HEK293 (cell line): ENCODE data around the gene PAQR5.

Experiments used
- CTCF ChIA-PET: fragments of 350-600 bp; formaldehyde crosslinking; extraction: SDS; loops from one replicate; lab custom pipeline; 2021; ENCODE audit warnings: antibody characterized with exemption; lab: Yijun Ruan, JAX
- POLR2A ChIA-PET: fragments of 300-600 bp; formaldehyde crosslinking; extraction: SDS; loops from one replicate; lab custom pipeline; 2020; ENCODE audit warnings: antibody characterized with exemption, inconsistent platforms; lab: Yijun Ruan, JAX
- H3K27ac ChIP-seq: fragments of 200-500 bp; sonication (Bioruptor generic); 2 replicates; pipeline ENCODE4 v1.5.1; 2014; ENCODE audit warnings: low read depth, low read length, control low read depth, inconsistent platforms; ENCODE audit errors: extremely low read depth
- H3K36me3 ChIP-seq, 2 experiments: fragments of 200-500 bp in 1 of 2; sonication (Bioruptor generic) in 1 of 2; 1 replicate in 1 of 2; 2 replicates in 1 of 2; pipeline ENCODE4 v1.5.1; 2014 to 2017; ENCODE audit warnings: inconsistent platforms in 2 of 2, low read length in 2 of 2; ENCODE audit not compliant: control insufficient read depth in 2 of 2, insufficient read depth in 1 of 2
- H3K4me1 ChIP-seq: fragments of 200-500 bp; sonication (Bioruptor generic); 2 replicates; pipeline ENCODE4 v1.5.1; 2014; ENCODE audit warnings: mild to moderate bottlenecking, low read length, inconsistent platforms; ENCODE audit not compliant: control insufficient read depth, insufficient read depth
- H3K4me3 ChIP-seq: 2 replicates; pipeline ENCODE4 v1.5.1; 2011; ENCODE audit warnings: low read depth, mild to moderate bottlenecking, control low read depth, low read length, moderate library complexity
- H3K9me3 ChIP-seq: fragments of 200-500 bp; sonication (Bioruptor generic); 2 replicates; pipeline ENCODE4 v1.5.1; 2014; ENCODE audit warnings: low read depth, low read length, inconsistent platforms; ENCODE audit not compliant: control insufficient read depth, insufficient read depth
- ATF2 ChIP-seq: fragments of 450-650 bp; formaldehyde crosslinking; IDR thresholded peaks from 2 replicates; pipeline ENCODE4 v1.5.1; 2016; ENCODE audit warnings: missing biosample characterization, missing genetic modification characterization, low read depth
- PATZ1 ChIP-seq: fragments of 450-650 bp; formaldehyde crosslinking; IDR thresholded peaks from 2 replicates; pipeline ENCODE4 v1.5.1; 2016; ENCODE audit warnings: missing biosample characterization, missing genetic modification characterization
- RBAK ChIP-seq: fragments of 450-650 bp; formaldehyde crosslinking; IDR thresholded peaks from 2 replicates; pipeline ENCODE4 v1.5.1; 2016; ENCODE audit warnings: missing biosample characterization, missing genetic modification characterization
- SETDB1 ChIP-seq: IDR thresholded peaks from one replicate; pipeline ENCODE4 v1.6.1; 2017; ENCODE audit warnings: mild to moderate bottlenecking, low read length, moderate library complexity, mixed read lengths; ENCODE audit not compliant: insufficient read length
- TSHZ1 ChIP-seq: fragments of 450-650 bp; formaldehyde crosslinking; IDR thresholded peaks from 2 replicates; pipeline ENCODE4 v1.5.1; 2016; ENCODE audit warnings: missing biosample characterization, missing genetic modification characterization, borderline replicate concordance
- ZBTB10 ChIP-seq: fragments of 450-650 bp; formaldehyde crosslinking; IDR thresholded peaks from 2 replicates; pipeline ENCODE4 v1.5.1; 2016; ENCODE audit warnings: missing biosample characterization, missing genetic modification characterization
- ZFHX2 ChIP-seq: fragments of 450-650 bp; formaldehyde crosslinking; conservative IDR thresholded peaks from 2 replicates; pipeline ENCODE4 v1.5.1; 2016; ENCODE audit warnings: missing biosample characterization, missing genetic modification characterization
- ZNF148 ChIP-seq: fragments of 450-650 bp; formaldehyde crosslinking; IDR thresholded peaks from 2 replicates; pipeline ENCODE4 v1.5.0; 2017; ENCODE audit warnings: missing biosample characterization, missing genetic modification characterization, borderline replicate concordance
- ZNF169 ChIP-seq: fragments of 450-650 bp; formaldehyde crosslinking; IDR thresholded peaks from 2 replicates; pipeline ENCODE4 v1.5.1; 2016; ENCODE audit warnings: missing biosample characterization, missing genetic modification characterization
- ZNF211 ChIP-seq: fragments of 450-650 bp; formaldehyde crosslinking; IDR thresholded peaks from 2 replicates; pipeline ENCODE4 v1.5.1; 2016; ENCODE audit warnings: low read depth, missing biosample characterization, missing genetic modification characterization
- ZNF23 ChIP-seq: fragments of 450-650 bp; formaldehyde crosslinking; IDR thresholded peaks from 2 replicates; pipeline ENCODE4 v1.5.1; 2016; ENCODE audit warnings: missing biosample characterization, missing genetic modification characterization, borderline replicate concordance
- ZNF26 ChIP-seq: fragments of 450-650 bp; formaldehyde crosslinking; IDR thresholded peaks from 2 replicates; pipeline ENCODE4 v1.5.1; 2016; ENCODE audit warnings: missing biosample characterization, missing genetic modification characterization
- ZNF280C ChIP-seq: fragments of 450-650 bp; formaldehyde crosslinking; IDR thresholded peaks from 2 replicates; pipeline ENCODE4 v1.5.1; 2016; ENCODE audit warnings: missing biosample characterization, missing genetic modification characterization
- ZNF560 ChIP-seq: fragments of 450-650 bp; formaldehyde crosslinking; IDR thresholded peaks from 2 replicates; pipeline ENCODE4 v1.5.1; 2017; ENCODE audit warnings: missing biosample characterization, missing genetic modification characterization, borderline replicate concordance
- ZNF629 ChIP-seq: fragments of 450-650 bp; formaldehyde crosslinking; IDR thresholded peaks from 2 replicates; pipeline ENCODE4 v1.5.1; 2017; ENCODE audit warnings: missing biosample characterization, missing genetic modification characterization
- ZNF660 ChIP-seq: fragments of 450-650 bp; IDR thresholded peaks from 2 replicates; pipeline ENCODE4 v1.5.1; 2018; ENCODE audit warnings: missing biosample characterization, mild to moderate bottlenecking, missing genetic modification characterization
- ZNF664 ChIP-seq: fragments of 450-650 bp; formaldehyde crosslinking; IDR thresholded peaks from 2 replicates; pipeline ENCODE4 v1.5.1; 2016; ENCODE audit warnings: missing biosample characterization, missing genetic modification characterization
- ZNF677 ChIP-seq: fragments of 450-650 bp; IDR thresholded peaks from 2 replicates; pipeline ENCODE4 v1.5.0; 2018; ENCODE audit warnings: missing biosample characterization, mild to moderate bottlenecking, missing genetic modification characterization, moderate library complexity
- ZNF830 ChIP-seq: fragments of 450-650 bp; IDR thresholded peaks from 2 replicates; pipeline ENCODE4 v1.5.0; 2018; ENCODE audit warnings: missing biosample characterization, missing genetic modification characterization, low read depth, mild to moderate bottlenecking, moderate library complexity

Gene PAQR5

GRCh38 chr15:69282104-69282743, 16.5 kb upstream of the PAQR5 start (continued):
- no peak for TF ChIP-seq ZNF629 (tag by site-specific recombination)
- no peak for TF ChIP-seq ZNF660 (tag by site-specific recombination)
- no peak for TF ChIP-seq SETDB1
- TF ChIP-seq ZFHX2 (tag by site-specific recombination): no peak
- no peak for TF ChIP-seq ZNF211 (tag by site-specific recombination)
- TF ChIP-seq PATZ1: no peak

GRCh38 chr15:69285834-69286233, 12.9 kb upstream of the PAQR5 start:
- Histone ChIP-seq H3K4me3 (no peak overlapping the region), H3K4me1 (peaks cover 10% of the 10 kb centered on the region), H3K27ac (no peak overlapping the region), H3K36me3 (no peaks in the 10 kb centered on the region), H3K9me3 (no peaks in the 10 kb centered on the region)
- no peak for TF ChIP-seq ZNF169 (tag by site-specific recombination)
- no peak for TF ChIP-seq ZNF560 (tag by site-specific recombination)
- no peak for TF ChIP-seq ZNF26 (tag by site-specific recombination)
- TF ChIP-seq TSHZ1 (tag by site-specific recombination): no peak
- no peak for TF ChIP-seq RBAK (tag by site-specific recombination)
- TF ChIP-seq ZNF677 (tag by site-specific recombination): no peak
- no peak for TF ChIP-seq ZNF148 (tag by site-specific recombination)
- TF ChIP-seq ZNF830 (tag by site-specific recombination): no peak
- no peak for TF ChIP-seq ZNF23 (tag by site-specific recombination)
- no peak for TF ChIP-seq ZNF280C (tag by site-specific recombination)
- no peak for TF ChIP-seq ZBTB10 (tag by site-specific recombination)
- TF ChIP-seq ZNF664 (tag by site-specific recombination): no peak
- TF ChIP-seq ATF2 (tag by site-specific recombination): no peak
- POLR2A ChIA-PET: no interaction called here
- CTCF ChIA-PET: interaction anchor here (0.7 to 0.9 kb wide), 2 partner anchors 9 to 1024 kb away, joined by 3 to 4 read pairs; no protein-coding TSS in a partner anchor
